Ascending aorta (tissue), 2 donors: Measurements from ENCODE around the gene UMODL1. TPM values are rescaled to one million over a fixed set of nuclear protein-coding genes. Genes with fewer than 3 reads are reported as not detected.
"Not testable (repeated sequence)": the region's sequence is repeated elsewhere in the genome, so short reads cannot be mapped to it uniquely, and the experiment has no call there.

Experiments used
- DNase-seq, 2 donors: peaks; one replicate each; pipeline ENCODE4 v3.0.0-alpha.2; 2019; ENCODE audit warnings: low spot score in 2 of 2
- H3K27ac ChIP-seq, 2 donors: fragments of 200-600 bp; sonication (generic); one replicate each; pipeline ENCODE4 v1.5.1; 2016 to 2017; ENCODE audit warnings: mild to moderate bottlenecking in 1 of 2
- H3K27me3 ChIP-seq: fragments of 200-600 bp; sonication (generic); one replicate; pipeline ENCODE4 v1.5.1; 2017
- H3K36me3 ChIP-seq, 2 donors: fragments of 200-600 bp; sonication (generic); one replicate each; pipeline ENCODE4 v1.5.1; 2016
- H3K4me1 ChIP-seq, 2 donors: fragments of 200-600 bp; sonication (generic); one replicate each; pipeline ENCODE4 v1.5.1; 2016 to 2017; ENCODE audit warnings: mild to moderate bottlenecking in 1 of 2
- H3K4me3 ChIP-seq, 2 donors: fragments of 200-600 bp; sonication (generic); one replicate each; pipeline ENCODE4 v1.5.1; 2016 to 2017; ENCODE audit warnings: mild to moderate bottlenecking in 1 of 2
- H3K9me3 ChIP-seq, 2 donors: fragments of 200-600 bp; sonication (generic); one replicate each; pipeline ENCODE4 v1.5.1; 2016
- intact Hi-C: fragments of 100-400 bp; cut with DNase I; formaldehyde crosslinking; loops from one replicate; pipeline ENCODE4 v1.15.1; 2023
- total RNA-seq: library from RNA; depleted of rRNA; stranded (reverse); fragments of >200 nt; gene quantifications from one replicate; pipeline ENCODE4 v1.1.0, GENCODE V29; 2016
- TF ChIP-seq, protein P1 (sequence below), 3 experiments: fragments of 200-600 bp in 2 of 3; fragments of 450-650 bp in 1 of 3; sonication (generic) in 2 of 3; IDR thresholded peaks; one replicate each; pipeline ENCODE4 v1.5.1; 2016 to 2019; ENCODE audit warnings: antibody characterized with exemption in 3 of 3, mild to moderate bottlenecking in 1 of 3, moderate library complexity in 1 of 3

Gene UMODL1
- total RNA-seq, 1 donor from 2014 or later, result not detected

DNA sequence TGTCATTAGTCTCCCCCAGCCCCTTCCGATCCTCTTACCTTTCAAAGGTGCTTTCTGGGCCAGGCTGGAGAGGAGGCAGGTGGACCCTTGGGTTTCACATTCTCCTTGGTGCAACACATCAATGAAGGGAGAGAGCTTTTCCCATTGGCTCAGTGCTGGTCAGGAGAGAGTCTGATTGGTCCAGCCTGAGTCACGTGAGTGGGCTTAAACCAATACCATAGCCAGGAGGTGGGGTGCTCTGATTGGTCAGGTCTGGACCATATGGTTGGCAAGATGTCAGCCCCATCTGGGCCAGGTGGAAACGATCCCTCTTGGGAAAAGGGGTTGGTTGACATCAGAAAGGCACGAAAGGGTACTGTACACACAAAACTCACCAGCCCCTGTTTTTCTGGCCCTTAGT is 103.1 kb downstream of the UMODL1 start:
- Histone ChIP-seq H3K9me3 (no peaks in the 10 kb centered on the region), H3K4me3 (no peak overlapping the region), H3K4me1 (no peaks in the 10 kb centered on the region), H3K36me3 (no peaks in the 10 kb centered on the region), H3K27me3 (no peaks in the 10 kb centered on the region), H3K27ac (no peak overlapping the region)
- intact Hi-C loops, result no loop called here
- DNase-seq, result no peak
- TF ChIP-seq, protein P1, sequence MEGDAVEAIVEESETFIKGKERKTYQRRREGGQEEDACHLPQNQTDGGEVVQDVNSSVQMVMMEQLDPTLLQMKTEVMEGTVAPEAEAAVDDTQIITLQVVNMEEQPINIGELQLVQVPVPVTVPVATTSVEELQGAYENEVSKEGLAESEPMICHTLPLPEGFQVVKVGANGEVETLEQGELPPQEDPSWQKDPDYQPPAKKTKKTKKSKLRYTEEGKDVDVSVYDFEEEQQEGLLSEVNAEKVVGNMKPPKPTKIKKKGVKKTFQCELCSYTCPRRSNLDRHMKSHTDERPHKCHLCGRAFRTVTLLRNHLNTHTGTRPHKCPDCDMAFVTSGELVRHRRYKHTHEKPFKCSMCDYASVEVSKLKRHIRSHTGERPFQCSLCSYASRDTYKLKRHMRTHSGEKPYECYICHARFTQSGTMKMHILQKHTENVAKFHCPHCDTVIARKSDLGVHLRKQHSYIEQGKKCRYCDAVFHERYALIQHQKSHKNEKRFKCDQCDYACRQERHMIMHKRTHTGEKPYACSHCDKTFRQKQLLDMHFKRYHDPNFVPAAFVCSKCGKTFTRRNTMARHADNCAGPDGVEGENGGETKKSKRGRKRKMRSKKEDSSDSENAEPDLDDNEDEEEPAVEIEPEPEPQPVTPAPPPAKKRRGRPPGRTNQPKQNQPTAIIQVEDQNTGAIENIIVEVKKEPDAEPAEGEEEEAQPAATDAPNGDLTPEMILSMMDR (IDR thresholded peaks at IDR 0.05), result no peak

DNA sequence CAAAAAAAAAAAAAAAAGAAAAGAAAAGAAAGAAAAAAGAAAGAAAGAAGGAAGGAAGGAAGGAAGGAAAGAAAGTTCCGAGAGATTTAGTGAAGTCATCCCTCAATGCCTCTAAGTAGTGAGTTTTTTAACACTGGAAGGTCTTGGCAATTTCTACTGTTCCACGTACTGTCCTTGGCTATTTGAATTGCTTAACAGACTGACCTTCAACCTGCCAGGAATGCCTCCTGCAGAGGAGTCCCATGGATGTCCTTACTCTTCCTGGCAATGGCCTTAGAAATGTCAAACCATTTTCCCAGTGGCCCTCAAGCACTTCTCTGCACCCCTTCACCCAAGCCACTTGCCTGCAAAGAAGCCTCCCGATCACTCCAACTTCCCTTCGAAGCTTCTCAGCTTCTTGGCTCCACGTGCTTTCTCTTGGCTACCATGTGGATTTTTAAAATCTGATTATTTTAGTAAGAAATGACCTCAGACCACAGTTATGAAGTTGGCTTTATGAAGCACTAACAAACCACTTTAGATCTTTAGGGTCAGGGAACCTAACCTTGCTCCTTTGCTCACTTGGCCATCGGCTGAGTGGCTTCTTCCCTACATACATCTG is 104.1 kb downstream of the UMODL1 start:
- no peak for DNase-seq
- H3K4me3 ChIP-seq, result no peak overlapping the region
- H3K27ac ChIP-seq, result no peak overlapping the region
- no peaks in the 10 kb centered on the region for H3K36me3 ChIP-seq
- no peaks in the 10 kb centered on the region for H3K9me3 ChIP-seq
- intact Hi-C loops, result loop anchor here (5.0 kb wide), 1 partner anchor 57 kb away; no protein-coding TSS in a partner anchor
- no peaks in the 10 kb centered on the region for H3K27me3 ChIP-seq
- H3K4me1 ChIP-seq, result no peaks in the 10 kb centered on the region
- TF ChIP-seq, protein P1 (IDR thresholded peaks at IDR 0.05), result no peak

DNA sequence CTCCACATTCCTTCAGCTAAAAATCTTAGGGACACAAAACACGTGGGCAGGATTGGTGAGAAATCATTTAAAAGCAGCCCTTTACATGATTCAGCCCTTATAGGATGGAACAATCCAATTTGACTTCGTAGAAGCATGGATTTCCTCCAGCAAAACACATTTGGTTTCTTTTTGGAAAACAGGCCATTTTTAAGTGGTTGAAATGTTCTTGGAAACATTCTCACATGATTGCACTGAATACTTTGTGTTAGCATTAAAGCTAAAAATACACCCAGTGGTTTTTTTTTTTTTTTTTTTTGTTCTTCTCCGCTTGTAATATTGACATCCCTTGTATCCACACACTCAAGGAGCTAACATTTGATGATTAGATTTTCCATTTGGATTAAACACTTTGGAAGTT is 105.7 kb downstream of the UMODL1 start:
- Histone ChIP-seq H3K27me3 (no peaks in the 10 kb centered on the region), H3K4me3 (no peak overlapping the region), H3K36me3 (no peaks in the 10 kb centered on the region), H3K27ac (no peak overlapping the region), H3K4me1 (no peaks in the 10 kb centered on the region), H3K9me3 (no peaks in the 10 kb centered on the region)
- TF ChIP-seq, protein P1 (IDR thresholded peaks at IDR 0.05), result no peak
- DNase-seq, result no peak
- intact Hi-C loops, result loop anchor here (5.0 kb wide), 1 partner anchor 55 kb away; no protein-coding TSS in a partner anchor

DNA sequence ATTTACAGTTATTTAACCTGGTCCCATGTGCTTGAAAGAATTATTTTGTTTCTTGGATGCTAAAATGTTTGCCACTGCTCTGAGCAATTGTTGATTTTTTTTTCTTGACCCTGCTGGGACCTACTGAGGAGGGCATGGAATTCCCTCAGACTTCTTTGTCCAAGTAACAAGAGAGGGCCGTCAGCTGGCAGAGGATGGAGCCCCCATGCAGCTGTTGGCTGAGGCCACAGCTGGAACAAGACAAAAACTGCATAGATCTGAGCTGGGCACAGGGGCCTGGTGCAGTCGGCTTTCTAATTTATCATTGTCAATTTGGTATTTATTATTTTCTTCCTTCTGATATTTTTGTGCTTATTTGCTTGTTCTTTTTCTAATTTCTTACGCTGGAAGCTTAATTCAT is 108.2 kb downstream of the UMODL1 start:
- no peak for DNase-seq
- Histone ChIP-seq H3K36me3 (no peaks in the 10 kb centered on the region), H3K4me1 (no peaks in the 10 kb centered on the region), H3K4me3 (no peak overlapping the region), H3K27me3 (no peaks in the 10 kb centered on the region), H3K27ac (no peak overlapping the region), H3K9me3 (no peaks in the 10 kb centered on the region)
- intact Hi-C loops, result loop anchor here (5.0 kb wide), 1 partner anchor 53 kb away; no protein-coding TSS in a partner anchor
- TF ChIP-seq, protein P1 (IDR thresholded peaks at IDR 0.05), result no peak

DNA sequence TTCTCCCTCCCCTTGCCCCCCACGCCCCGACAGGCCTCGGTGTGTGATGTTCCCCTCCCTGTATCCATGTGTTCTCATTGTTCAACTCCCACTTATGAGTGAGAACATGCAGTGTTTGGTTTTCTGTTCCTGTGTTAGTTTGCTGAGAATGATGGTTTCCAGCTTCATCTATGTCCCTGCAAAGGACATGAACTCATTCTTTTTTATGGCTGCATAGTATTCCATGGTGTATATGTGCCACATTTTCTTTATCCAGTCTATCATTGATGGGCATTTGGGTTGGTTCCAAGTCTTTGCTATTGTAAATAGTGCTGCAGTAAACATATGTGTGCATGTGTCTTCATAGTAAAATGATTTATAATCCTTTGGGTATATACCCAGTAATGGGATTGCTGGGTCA is 108.9 kb downstream of the UMODL1 start:
- H3K27ac ChIP-seq, H3K4me3 ChIP-seq, H3K36me3 ChIP-seq, H3K4me1 ChIP-seq, DNase-seq, intact Hi-C loops, H3K27me3 ChIP-seq, H3K9me3 ChIP-seq: not testable (repeated sequence)

DNA sequence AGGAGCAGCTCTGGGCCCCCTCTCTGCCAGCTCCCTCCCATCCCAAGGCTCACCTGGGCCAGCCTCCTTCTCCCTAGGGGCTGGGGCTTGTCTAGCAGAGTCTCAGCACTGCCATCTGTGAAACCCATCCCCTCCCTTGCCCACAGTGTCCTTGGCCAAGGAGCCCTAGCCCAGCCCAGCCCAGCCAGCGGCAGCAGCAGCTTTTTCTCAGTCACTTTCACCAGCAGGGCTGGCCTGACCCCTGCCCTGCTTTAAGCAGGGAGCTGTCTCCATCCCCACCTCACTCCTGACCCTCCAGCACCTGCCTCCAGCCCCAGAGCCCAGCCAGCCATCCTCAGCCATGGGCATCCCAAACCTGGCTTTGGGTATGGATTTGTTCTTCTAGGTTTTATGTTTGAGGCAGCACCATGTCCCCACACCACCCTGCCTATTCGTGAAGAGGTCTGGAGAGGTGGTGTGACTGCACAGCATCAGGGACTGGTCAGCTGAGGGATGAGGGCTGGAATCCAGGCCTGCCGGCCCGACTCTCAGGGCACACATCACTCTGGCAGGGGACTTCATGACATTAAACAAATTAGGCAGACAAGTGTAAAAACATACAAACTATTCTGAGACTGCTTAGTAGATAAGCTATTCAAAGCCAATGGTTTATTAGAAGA is 111.7 kb downstream of the UMODL1 start:
- H3K4me1 ChIP-seq, result no peaks in the 10 kb centered on the region
- no peaks in the 10 kb centered on the region for H3K36me3 ChIP-seq
- H3K9me3 ChIP-seq, result no peaks in the 10 kb centered on the region
- intact Hi-C loops, result no loop called here
- no peak overlapping the region for H3K27ac ChIP-seq
- DNase-seq, result no peak
- no peaks in the 10 kb centered on the region for H3K27me3 ChIP-seq
- no peak overlapping the region for H3K4me3 ChIP-seq
- TF ChIP-seq, protein P1 (IDR thresholded peaks at IDR 0.05), result no peak
